ENCODE data around the gene OR2M3.
"Not testable (repeated sequence)": the region's sequence is repeated elsewhere in the genome, so short reads cannot be mapped to it uniquely, and the experiment has no call there.

OR2M3 gene

GRCh38 chr1:248196965-248197364, at the start of gene OR2M3:
OR2M3 (plus strand) TSS chr1:248197265; CDS start chr1:248203068, 5,803 bp downstream.
- DNase-seq = no peak

GRCh38 chr1:248152056-248152827, 44.8 kb upstream of the OR2M3 start:
- DNase-seq = no peak

GRCh38 chr1:248155927-248156326, 41.1 kb upstream of the OR2M3 start:
- no peak for DNase-seq

- no peak for DNase-seq
Measured at GRCh38 chr1:248158758-248159157, 38.3 kb upstream of the OR2M3 start.

GRCh38 chr1:248164031-248164430, 33.0 kb upstream of the OR2M3 start:
- no peak for DNase-seq

GRCh38 chr1:248165186-248165585, 31.9 kb upstream of the OR2M3 start:
- DNase-seq = no peak

DNA sequence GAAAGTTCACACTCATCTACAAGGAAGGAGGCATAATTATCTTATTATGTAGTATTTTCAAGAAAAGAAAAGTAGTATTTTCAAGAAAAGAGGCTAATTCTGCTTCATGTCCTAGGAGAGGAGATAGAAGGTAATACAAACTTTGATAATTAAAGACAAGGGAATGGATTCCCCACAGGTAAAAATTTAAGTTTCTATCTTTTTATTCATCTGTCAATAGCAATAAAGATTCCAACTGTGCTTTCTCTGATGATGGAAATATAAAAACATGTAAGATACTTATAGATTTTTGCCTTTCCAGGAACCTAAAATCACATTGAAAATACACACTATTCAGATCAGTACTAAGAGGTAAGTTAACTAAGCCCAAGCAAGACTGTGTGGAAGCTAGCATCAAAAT, 22.5 kb upstream of the OR2M3 start, which contains the start of gene OR2M2:
Gene OR2M2, plus strand, starts transcription at position 301 of the 400 bp plus-strand sequence. CDS start 5,165 bp downstream, outside the sequence.
- DNase-seq = no peak

GRCh38 chr1:248183996-248184395, 13.1 kb upstream of the OR2M3 start:
- no peak for DNase-seq

- DNase-seq = no peak
Measured at GRCh38 chr1:248187363-248187762, 9.7 kb upstream of the OR2M3 start.

DNA sequence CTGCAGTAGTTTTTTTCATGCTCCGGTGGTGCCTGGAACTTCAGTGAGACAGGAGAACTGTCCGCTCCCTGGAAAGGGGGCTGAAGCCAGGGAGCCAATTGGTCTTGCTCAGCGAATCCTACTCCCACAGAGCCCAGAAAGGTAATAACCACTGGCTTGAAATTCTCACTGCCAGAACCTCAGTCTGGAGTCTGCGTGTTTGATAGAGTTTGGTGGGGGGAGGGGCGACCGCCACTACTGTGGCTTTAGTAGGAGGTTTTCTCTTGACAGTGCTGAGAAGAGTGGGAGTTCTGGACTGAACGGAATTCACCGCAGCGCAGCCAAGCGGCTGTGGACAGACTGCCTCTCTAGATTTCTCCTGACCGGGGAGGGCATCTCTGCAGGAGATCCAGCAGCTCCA, 8.0 kb upstream of the OR2M3 start:
- DNase-seq = no peak

- DNase-seq = no peak
Measured at GRCh38 chr1:248194117-248194516, 2.9 kb upstream of the OR2M3 start.

DNA sequence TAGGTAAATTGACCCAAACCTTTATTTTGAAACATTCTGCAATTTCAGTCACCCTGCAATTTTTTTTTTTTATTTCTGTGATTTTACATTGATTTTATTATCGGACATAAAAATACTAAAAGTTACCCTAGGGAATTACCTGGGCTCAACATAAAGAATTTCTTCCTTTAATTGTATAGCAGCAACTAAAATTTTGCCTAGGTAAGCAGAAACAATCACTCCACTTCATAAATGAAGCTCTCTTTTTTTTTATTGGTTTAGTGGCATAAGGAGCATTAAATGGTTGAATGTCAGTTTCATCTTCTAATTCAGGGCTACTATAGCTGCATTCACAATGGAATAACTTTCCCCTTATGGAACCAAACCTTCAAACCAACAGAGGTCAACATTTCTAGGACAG, 18.8 kb downstream of the OR2M3 start:
- DNase-seq = no peak

DNA sequence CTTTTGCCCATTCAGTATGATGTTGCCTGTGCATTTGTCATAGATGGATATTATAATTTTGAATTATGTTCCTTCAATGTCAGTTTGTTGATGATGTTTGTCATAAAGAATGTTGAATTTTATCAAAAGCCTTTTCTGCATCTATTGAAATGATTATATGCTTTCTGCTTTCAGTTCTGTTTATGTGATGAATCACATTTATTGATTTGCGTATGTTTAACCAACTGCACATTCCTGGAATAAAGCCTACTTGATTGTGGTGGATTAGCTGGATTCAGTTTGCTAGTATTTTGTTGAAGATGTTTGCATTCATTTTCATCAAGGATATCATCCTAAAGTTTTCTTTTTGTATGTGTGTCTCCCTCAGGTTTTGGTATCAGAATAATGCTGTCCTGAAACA, 28.5 kb downstream of the OR2M3 start:
- DNase-seq = no peak

DNA sequence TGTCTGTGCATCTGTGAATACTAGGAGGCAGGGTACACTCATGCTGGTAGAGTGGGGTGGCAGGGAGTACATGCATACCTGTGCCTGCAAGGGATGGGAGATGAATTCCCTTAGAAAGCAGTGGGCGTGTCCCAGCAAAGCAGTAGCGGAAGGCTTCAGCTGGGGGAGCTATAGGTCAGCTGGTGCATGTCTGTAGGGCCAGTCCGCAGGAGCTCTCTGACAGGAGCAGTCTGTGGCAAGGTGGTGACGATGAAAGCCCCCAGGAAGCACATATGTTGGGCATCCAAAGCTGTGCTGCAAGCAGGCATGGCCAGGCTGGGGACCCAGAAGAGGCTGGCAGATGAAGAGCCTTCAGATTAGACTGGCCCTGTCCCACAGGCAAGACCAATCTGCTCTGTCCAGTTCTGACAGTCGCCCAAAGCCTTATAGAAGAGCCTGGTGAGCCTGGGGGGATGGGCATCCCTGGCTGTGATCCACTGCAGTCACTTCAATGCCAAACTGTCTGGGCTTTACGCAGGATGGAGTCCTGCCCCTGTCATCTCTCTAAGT, 32.4 kb downstream of the OR2M3 start:
- DNase-seq = no peak

GRCh38 chr1:248231117-248231516, 34.1 kb downstream of the OR2M3 start, which contains the start of gene OR2M4:
OR2M4 (plus strand) TSS chr1:248231417; CDS start chr1:248238929, 7,512 bp downstream.
- no peak for DNase-seq

- DNase-seq = no peak
Measured at GRCh38 chr1:248239478-248239877, 42.4 kb downstream of the OR2M3 start.

- no peak for DNase-seq
Measured at GRCh38 chr1:248243204-248243603, 46.1 kb downstream of the OR2M3 start.

DNA sequence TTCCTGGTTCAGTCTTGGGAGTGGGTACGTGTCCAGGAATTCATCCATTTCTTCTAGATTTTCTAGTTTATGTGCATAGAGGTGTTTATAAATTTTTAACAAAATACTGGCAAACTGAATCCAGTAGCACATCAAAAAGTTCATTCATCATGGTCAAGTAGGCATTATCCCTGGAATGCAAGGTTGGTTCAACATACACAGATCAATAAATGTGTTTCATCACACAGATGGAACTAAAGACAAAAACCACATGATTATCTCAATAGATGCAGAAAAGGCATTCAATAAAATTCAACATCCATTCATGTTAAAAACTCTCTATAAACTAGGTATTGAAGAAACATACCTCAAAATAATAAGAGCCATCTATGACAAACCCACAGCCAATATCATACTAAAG, 62.2 kb downstream of the OR2M3 start:
- DNase-seq = not testable (repeated sequence)

Data from activated T-cell treated with anti-CD3 and anti-CD28 coated beads for 4 hours (primary cell).